ENCODE measurements around the gene EIF4G1.

Gene EIF4G1

GRCh38 chr3:184372911-184373310, 58.5 kb downstream of the EIF4G1 start:
- no peak for DNase-seq

DNA sequence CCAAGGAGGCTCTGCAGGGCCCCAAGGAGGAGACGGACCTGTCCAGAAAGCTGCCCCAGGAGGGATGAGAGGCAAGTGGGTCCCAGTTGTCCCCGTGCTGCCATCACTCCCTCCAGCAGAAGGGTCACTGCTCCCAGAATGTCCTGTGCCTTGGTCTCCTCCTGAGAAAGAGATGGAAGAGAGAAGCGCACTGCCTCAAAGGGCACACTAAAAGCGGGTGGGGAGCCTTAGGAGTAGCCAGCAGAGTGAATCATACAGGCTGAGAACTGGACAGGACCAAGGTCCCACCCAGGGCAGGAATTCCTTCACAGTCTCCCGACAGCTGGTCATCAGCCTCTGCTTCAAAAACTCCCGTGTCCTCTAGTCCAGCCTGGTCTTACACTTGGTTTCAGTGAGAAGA, 59.0 kb downstream of the EIF4G1 start:
- DNase-seq: no peak

GRCh38 chr3:184375747-184376461, 61.5 kb downstream of the EIF4G1 start:
- no peak for DNase-seq

- DNase-seq: no peak
These were observed 63.0 kb downstream of the EIF4G1 start for GRCh38 chr3:184377374-184377773.

DNA sequence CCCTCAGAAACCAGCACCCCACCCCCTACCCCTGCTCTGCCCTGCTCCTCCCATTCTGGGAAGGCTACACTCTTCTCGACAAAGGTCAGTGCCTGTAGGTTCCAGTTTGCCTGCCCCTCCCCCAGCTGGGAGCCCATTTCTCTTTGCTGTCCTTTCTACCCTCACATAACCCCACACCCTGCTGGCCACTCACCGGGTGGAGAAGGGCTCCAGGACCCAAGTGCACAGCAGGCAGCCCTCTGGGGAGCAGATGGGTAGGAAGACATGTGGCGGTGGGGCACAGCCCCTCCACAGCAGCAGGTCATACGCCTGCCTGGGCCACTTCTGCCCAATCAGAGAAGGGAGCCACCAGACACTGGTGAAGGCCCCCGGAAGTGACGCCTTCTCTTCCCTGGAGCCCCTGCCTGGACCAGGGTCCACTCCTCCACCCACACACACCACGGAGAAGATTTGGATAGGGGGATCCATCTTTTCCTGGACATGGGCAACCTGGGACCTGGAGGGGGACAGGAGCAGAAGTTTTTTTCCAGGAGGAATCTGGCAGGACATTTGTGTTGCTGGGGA, 63.6 kb downstream of the EIF4G1 start, which contains the start of gene THPO:
Gene THPO, minus strand, starts transcription at position 326 of the 564 bp plus-strand sequence. CDS start 1,948 bp downstream, outside the sequence.
- DNase-seq: no peak

- no peak for DNase-seq
These were observed 64.4 kb downstream of the EIF4G1 start for GRCh38 chr3:184378651-184379357.

- DNase-seq: no peak
These were observed 65.2 kb downstream of the EIF4G1 start, which contains the start of gene CHRD for GRCh38 chr3:184379358-184380184. CHRD (plus strand) TSS chr3:184380054; CDS start chr3:184380319, 265 bp downstream.

DNA sequence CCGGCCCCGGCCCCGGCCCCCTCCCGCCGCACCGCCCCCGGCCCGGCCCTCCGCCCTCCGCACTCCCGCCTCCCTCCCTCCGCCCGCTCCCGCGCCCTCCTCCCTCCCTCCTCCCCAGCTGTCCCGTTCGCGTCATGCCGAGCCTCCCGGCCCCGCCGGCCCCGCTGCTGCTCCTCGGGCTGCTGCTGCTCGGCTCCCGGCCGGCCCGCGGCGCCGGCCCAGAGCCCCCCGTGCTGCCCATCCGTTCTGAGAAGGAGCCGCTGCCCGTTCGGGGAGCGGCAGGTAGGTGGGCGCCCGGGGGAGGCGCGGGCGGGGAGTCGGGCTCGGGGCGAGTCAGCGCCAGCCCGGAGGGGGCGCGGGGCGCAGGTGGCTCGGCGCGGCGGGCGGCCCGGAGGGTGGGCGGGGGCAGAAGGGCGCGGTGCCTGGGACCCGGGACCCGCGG, 65.8 kb downstream of the EIF4G1 start:
- no peak for DNase-seq

DNA sequence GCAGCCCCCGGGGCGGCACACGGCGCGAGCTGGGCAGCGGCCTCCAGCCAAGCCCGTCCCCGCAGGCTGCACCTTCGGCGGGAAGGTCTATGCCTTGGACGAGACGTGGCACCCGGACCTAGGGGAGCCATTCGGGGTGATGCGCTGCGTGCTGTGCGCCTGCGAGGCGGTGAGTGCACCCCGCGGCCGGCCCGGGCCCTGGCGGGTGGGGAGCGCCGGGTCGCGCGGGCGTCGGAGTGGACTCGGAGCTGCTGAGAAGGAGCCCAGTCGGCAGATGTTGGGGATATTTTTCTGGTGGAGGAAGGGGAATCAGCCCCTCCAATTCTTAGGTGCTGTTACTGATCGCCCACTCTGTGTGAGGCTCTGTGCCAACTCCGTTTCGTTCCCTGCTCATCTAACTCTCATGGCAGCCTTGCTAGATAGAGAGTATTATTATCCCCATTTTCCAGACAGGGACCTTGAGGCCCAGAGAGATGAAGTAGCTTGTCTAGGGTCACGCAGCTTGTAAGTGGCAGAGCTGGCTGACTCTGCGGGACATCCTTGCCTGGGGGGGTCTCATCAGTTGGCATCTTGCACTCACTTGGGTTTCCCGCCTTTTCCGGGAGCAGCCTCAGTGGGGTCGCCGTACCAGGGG, 66.3 kb downstream of the EIF4G1 start:
- no peak for DNase-seq

- no peak for DNase-seq
These were observed 67.1 kb downstream of the EIF4G1 start for GRCh38 chr3:184381261-184382224.

- DNase-seq: no peak
These were observed 68.1 kb downstream of the EIF4G1 start for GRCh38 chr3:184382326-184383032.

DNA sequence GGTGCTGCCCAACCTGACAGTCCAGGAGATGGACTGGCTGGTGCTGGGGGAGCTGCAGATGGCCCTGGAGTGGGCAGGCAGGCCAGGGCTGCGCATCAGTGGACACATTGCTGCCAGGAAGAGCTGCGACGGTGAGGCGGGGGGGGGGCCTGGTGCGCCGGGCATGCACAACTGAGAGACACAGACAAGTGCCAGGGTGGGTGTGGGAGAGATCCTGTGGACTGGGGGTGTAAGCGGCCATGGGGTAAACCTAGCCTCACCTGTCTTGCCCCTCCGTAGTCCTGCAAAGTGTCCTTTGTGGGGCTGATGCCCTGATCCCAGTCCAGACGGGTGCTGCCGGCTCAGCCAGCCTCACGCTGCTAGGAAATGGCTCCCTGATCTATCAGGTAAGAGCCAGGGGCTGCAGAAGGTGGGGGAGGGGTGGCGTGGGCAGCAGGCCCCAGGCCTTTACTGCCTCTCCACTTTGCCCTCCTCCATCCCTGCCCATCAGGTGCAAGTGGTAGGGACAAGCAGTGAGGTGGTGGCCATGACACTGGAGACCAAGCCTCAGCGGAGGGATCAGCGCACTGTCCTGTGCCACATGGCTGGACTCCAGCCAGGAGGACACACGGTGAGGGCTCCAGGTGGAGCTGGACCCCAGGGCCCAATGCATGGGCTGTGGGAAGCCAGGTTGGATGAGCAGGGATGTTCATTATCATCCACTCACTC, 68.8 kb downstream of the EIF4G1 start:
- DNase-seq: no peak

GRCh38 chr3:184384342-184384741, 69.9 kb downstream of the EIF4G1 start:
- no peak for DNase-seq
